ENCODE measurements around the gene RNASE4.

GRCh38 chr14:20659336-20659735 is 25.0 kb upstream of the RNASE4 start:
- no peak for TF ChIP-seq EGR1 (IDR thresholded peaks at IDR 0.05; ENCODE audit: borderline replicate concordance in 1 of 2, low read depth in 2 of 2, low read length in 2 of 2)
- no peak for TF ChIP-seq SIN3A (IDR thresholded peaks at IDR 0.05; ENCODE audit: low read depth, low read length)
- no peak for TF ChIP-seq SKIL (IDR thresholded peaks at IDR 0.05; ENCODE audit: low read depth, poor library complexity, severe bottlenecking)
- TF ChIP-seq CTCF (IDR thresholded peaks at IDR 0.05 in 2 of 3, conservative IDR thresholded peaks at IDR 0.05 in 1 of 3; ENCODE audit: control insufficient read depth in 2 of 3, extremely low read depth in 1 of 3, insufficient read depth in 1 of 3, low read depth in 3 of 3, low read length in 3 of 3), result no peak
- TF ChIP-seq, protein P1, sequence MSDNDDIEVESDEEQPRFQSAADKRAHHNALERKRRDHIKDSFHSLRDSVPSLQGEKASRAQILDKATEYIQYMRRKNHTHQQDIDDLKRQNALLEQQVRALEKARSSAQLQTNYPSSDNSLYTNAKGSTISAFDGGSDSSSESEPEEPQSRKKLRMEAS (IDR thresholded peaks at IDR 0.05; ENCODE audit: low read depth, low read length), result no peak
- TF ChIP-seq GABPA (IDR thresholded peaks at IDR 0.05; ENCODE audit: low read depth), result no peak
- TF ChIP-seq, protein P2, sequence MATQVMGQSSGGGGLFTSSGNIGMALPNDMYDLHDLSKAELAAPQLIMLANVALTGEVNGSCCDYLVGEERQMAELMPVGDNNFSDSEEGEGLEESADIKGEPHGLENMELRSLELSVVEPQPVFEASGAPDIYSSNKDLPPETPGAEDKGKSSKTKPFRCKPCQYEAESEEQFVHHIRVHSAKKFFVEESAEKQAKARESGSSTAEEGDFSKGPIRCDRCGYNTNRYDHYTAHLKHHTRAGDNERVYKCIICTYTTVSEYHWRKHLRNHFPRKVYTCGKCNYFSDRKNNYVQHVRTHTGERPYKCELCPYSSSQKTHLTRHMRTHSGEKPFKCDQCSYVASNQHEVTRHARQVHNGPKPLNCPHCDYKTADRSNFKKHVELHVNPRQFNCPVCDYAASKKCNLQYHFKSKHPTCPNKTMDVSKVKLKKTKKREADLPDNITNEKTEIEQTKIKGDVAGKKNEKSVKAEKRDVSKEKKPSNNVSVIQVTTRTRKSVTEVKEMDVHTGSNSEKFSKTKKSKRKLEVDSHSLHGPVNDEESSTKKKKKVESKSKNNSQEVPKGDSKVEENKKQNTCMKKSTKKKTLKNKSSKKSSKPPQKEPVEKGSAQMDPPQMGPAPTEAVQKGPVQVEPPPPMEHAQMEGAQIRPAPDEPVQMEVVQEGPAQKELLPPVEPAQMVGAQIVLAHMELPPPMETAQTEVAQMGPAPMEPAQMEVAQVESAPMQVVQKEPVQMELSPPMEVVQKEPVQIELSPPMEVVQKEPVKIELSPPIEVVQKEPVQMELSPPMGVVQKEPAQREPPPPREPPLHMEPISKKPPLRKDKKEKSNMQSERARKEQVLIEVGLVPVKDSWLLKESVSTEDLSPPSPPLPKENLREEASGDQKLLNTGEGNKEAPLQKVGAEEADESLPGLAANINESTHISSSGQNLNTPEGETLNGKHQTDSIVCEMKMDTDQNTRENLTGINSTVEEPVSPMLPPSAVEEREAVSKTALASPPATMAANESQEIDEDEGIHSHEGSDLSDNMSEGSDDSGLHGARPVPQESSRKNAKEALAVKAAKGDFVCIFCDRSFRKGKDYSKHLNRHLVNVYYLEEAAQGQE (IDR thresholded peaks at IDR 0.05; ENCODE audit: low read depth, low read length), result no peak
- no peak for TF ChIP-seq EZH2 (IDR thresholded peaks at IDR 0.05; ENCODE audit: borderline replicate concordance, control insufficient read depth, low read depth, low read length)
- TF ChIP-seq, protein P3, sequence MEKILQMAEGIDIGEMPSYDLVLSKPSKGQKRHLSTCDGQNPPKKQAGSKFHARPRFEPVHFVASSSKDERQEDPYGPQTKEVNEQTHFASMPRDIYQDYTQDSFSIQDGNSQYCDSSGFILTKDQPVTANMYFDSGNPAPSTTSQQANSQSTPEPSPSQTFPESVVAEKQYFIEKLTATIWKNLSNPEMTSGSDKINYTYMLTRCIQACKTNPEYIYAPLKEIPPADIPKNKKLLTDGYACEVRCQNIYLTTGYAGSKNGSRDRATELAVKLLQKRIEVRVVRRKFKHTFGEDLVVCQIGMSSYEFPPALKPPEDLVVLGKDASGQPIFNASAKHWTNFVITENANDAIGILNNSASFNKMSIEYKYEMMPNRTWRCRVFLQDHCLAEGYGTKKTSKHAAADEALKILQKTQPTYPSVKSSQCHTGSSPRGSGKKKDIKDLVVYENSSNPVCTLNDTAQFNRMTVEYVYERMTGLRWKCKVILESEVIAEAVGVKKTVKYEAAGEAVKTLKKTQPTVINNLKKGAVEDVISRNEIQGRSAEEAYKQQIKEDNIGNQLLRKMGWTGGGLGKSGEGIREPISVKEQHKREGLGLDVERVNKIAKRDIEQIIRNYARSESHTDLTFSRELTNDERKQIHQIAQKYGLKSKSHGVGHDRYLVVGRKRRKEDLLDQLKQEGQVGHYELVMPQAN (conservative IDR thresholded peaks at IDR 0.05), result no peak
- TF ChIP-seq POLR2AphosphoS5 (IDR thresholded peaks at IDR 0.05; ENCODE audit: low read length), result no peak
- TF ChIP-seq, protein P4, sequence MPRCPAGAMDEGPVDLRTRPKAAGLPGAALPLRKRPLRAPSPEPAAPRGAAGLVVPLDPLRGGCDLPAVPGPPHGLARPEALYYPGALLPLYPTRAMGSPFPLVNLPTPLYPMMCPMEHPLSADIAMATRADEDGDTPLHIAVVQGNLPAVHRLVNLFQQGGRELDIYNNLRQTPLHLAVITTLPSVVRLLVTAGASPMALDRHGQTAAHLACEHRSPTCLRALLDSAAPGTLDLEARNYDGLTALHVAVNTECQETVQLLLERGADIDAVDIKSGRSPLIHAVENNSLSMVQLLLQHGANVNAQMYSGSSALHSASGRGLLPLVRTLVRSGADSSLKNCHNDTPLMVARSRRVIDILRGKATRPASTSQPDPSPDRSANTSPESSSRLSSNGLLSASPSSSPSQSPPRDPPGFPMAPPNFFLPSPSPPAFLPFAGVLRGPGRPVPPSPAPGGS (IDR thresholded peaks at IDR 0.05; ENCODE audit: borderline replicate concordance, insufficient read depth, low read depth, low read length, poor library complexity, severe bottlenecking), result no peak

Data from GM12878 (cell line).